HPDE6-E6E7 (cell line): ENCODE results near the gene BICD1.
A peak's percentile ranks its signal among the peaks of the same experiment; 100 is the strongest.

Experiments used
- DNase-seq: peaks from one replicate; pipeline ENCODE4 v3.0.0; 2011; ENCODE audit warnings: missing footprints; ENCODE audit errors: extremely low spot score

BICD1 gene

DNA sequence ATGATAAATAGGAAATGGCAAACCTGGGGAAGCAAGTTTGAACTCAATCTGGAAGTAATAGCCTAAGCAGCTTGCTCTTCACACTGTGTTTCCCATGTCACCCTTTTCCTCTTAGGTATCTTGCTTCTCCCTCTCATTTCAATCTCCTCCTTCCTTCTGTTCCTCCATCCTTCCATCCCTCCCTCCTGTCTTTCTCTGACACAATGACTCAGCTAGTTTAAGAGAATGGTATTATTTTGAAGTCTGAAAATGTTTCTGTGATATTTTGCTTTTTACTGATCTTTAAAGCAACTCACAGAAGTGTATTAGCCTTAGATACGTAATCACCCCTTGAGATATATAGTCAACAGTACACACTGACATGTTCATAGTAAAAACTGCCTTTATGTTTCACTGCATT lies 236.8 kb downstream of the BICD1 start:
- DNase-seq = no peak

DNA sequence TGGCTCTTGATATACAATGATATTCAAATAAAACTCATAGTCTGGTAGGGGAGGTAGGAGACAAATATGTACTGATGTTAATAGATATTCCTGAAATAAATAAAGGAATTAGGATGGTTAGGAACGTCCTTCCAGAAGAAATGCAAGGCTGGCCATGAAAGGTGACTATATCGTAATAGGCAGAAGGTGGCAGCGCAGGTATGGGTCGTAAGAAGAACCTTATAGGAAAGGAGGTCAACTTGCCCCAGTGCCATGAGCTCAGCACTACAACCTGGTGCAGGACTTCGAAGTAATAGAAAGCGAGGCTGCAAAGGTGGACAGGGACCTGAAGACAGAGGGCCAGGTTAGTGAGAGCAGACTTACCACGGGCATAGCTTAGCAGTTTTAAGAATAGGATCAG lies 237.4 kb downstream of the BICD1 start:
- no peak for DNase-seq

DNA sequence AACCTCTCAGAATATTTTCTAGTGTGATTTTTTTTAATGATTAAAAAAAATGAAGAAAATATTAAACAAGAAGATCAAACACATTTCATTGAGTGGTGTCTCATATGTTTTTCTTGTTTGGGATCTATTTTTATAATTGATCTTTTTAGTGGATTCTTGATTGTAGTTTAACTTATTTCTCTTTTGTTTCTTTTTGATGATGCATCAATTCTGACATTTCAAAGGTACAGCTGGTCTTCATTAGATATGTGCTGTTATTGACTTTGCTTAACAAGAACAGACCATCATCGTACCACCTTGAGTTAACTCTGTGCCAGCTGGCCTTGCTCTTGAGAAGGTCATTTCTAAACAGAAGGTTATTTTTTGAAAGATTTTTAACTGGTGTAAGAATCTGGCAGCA lies 246.9 kb downstream of the BICD1 start:
- no peak for DNase-seq

DNA sequence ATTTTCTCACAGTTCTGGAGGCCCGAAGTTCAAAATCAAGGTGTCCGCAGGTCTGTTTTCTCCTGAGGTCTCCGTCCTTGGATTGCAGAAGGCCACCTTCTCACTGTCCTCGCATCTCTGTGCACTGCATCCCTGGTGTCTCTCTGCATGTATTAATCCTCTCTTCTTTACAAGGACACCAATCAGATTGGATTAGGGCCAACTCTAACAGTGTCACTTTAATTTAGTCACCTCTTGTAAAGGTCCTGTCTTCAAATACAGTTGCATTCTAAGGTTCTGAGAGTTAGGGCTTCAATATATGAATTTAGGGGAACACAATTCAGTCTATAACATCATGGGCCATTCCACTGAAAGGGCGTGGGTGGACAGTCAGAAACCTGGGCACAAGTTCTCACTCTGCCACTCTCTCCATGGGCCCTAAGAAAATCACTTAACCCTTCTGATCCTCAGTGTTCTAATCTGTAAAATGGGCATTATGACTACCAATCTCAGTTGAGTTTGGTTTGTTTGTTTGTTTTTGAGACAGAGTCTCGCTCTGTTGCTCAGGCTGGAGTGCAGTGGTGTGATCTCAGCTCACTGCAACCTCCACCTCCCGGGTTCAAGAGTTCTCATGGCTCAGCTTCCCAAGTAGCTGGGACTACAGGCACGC lies 251.1 kb downstream of the BICD1 start:
- no peak for DNase-seq

DNA sequence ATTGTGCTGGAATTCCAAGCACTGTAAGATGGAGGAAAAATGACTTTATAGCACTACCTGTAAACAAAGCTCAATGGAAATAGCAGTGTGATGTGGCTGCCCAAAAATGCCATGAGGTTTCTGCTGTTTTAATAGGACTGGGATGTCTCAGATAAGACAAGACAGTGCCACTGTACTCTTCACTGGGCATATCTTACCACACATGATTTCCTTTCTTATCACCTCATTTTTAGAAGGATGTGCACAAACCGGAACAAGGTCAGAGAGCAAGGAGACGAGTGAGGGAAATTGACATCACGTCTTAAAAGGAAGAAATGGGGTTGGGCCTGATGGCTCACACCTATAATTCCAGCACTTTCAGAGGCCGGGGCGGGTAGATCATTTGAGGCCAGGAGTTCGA lies 254.3 kb downstream of the BICD1 start:
- no peak for DNase-seq

DNA sequence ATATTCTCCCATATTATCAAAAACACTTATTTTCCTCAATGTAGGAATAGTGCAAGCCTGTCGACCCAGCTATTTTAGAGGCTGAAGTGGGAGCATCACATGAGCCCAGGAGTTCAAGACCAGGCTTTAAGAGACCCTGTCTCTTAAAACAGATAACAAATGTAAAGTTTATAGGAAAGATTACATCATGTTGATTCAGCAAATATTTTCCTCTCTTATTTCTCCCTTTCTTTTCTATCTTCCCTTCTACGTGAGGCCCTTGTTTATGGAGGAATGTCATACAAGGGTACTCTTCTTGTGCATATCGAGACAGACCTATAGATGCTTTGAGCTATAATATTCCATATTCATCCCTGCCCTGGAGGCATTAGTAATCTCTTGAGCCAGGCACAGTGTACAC lies 256.2 kb downstream of the BICD1 start:
- DNase-seq = no peak

DNA sequence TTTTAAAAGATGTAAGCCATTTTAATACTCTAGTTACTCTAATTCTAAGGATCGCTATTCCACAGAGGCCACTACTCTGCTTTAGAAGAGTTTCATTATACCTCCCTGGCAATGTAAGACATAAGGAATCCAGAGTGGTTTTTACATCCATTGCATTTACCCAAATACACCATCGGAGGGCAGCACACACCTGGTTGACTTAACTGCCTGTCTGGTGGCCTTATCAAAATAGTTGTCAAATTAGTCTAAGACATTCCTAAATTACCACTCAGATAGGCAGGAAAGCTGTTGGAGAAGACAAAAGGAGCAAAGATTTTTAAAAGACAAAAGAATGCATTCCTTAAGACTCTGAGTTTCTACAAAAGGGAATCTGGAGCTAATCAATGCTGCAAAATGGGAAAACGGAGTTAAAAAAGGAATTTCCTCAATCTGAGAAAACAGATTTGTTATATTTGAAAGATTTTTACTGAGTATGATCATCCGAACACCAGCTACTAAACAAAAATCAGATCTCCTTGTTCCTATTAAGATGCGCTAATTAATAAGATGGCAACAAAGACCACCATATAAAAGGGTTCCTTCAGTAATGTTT lies 258.9 kb downstream of the BICD1 start:
- peak; percentile 25 for DNase-seq

DNA sequence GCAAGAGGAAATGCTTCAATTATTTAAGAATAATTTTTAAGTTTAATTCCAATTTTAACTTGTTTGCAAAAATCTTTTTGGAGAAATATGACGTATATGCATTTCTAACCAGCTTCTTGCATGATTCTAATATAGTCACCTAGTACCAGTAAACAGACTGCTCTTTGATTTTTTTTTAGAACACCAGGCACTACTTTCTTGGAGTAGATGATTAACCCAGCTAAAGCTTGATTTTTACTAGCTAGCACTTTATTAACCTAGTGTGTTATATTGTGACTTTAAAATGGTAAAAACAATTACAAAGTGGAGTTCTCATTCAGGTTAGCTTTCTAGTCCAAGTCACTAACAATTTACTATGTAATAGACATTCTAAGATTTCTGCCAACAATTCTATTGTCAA lies 260.1 kb downstream of the BICD1 start:
- DNase-seq = no peak

DNA sequence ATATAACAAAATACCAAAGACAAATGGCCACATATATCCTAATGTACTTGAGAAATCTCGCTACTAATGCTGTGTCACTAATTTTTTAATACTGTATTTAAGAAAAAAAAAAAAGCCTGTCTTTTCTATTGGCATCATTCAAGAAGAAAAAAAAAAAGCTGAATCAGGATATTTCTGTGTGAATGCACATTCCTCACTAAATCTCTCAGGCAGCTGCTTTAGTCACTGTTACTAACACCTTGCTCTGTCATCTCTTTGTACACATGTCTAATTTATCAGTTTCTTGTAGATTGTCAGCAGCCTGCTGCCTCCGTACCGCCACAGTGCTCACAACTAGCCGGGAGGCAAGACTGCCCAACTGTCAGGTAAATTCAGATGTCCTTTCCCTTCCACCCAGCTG lies 260.7 kb downstream of the BICD1 start:
- DNase-seq = no peak

DNA sequence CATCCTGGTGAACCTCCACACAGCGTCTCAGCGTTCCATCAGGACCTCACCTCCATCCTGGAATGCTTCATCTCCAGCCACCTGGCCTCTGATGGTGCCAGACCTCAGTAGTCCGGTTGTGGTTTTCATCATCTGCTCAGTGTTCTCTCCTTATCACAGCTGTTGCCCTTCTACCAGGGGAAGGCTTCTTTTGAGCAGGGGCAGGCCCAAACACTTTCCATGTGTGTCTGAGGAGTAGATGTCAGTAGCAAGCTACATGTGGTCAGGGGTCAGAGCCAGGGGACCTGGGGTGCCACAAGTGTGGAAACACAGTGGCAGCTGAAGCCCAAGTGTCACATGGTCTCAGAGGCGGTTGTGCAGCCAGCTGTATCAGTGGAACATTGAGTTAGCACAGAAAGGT lies 262.6 kb downstream of the BICD1 start:
- DNase-seq = no peak

DNA sequence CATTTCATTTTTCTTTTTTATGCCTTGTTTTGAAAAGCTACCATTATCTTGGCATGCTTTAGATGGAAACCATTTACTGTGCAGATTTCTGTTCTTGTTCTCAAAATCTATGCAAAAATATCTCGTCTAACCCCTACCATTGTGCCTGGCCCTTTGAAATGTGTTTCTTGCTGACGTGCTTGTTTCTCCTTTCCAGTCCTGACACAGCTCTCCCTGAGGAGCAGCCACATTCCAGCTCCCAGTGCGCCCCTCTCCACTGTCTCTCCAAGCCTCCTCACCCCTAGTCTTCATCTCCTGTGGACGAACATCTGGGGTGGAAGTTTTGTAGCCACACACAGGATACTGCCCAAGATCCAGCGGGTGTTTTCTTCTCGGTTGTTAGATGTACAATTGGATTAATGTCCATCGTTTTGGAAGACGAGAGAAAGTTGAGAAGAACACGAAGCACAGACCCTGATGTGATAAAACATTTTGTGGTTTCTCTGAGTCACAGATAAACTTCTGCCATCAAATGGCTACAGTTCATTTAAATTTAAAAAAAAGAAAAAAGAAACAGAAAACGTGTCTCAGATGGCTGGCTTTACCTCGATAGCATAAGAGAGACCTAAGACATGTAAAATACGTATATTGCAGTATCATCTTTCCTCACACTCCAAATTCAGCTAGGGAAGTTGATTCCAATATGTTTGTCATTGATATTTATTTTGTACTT lies 270.9 kb downstream of the BICD1 start:
- no peak for DNase-seq

DNA sequence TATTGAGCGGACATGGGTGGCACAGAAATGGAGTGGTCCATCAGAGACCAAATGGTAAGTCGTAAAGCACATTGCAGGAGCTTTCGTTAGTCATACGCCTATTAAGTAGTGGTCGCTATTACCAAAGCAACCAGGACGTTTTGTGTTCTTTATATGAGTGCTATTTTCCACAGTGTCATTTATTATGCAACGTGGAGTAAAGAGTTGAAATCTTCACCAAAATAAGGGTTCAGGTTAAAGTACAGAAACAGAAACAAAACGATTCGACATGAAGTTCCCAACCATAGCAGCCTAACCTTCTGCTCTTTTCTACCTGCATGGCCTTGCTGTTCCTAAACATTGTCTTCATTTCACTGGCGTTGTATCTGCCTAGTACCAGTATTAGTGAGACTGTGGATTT lies 272.6 kb downstream of the BICD1 start:
- no peak for DNase-seq

DNA sequence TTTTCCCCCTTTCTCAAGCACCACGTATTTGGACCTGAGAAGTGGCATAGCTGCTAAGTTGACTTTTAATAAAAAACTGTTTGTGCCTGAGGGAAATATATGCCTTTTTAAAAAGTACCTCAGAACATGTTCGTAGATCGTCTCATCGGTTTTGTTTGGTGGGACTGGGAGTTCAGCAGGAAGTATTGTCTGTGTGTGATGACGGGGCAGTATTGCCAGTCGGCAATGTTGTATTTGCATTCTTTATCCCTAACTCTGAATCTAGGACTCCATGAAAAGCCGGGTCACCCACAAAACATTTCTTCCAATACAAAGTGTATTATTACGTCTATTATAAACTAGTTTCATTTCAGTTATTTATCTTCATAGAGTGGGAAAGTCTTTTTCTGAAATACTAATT lies 273.0 kb downstream of the BICD1 start:
- no peak for DNase-seq

DNA sequence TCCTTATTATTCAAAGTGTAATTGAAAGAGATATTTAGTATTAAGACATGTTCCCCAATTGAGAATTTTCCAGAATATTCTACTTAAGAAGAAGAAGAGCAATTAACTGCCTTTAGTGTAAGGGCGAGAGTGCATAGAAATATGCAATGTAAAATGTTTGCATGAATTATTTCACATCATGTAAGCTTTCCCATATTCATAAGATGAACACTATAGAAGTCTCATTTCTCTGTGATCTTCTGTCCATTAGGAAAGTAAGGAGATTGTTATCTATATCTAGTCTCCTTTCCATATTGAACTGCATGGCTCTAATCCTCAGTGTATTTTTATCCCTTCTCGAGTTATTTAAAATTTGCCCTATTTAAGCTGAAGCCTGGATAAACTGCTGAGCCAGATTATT lies 275.6 kb downstream of the BICD1 start:
- no peak for DNase-seq

DNA sequence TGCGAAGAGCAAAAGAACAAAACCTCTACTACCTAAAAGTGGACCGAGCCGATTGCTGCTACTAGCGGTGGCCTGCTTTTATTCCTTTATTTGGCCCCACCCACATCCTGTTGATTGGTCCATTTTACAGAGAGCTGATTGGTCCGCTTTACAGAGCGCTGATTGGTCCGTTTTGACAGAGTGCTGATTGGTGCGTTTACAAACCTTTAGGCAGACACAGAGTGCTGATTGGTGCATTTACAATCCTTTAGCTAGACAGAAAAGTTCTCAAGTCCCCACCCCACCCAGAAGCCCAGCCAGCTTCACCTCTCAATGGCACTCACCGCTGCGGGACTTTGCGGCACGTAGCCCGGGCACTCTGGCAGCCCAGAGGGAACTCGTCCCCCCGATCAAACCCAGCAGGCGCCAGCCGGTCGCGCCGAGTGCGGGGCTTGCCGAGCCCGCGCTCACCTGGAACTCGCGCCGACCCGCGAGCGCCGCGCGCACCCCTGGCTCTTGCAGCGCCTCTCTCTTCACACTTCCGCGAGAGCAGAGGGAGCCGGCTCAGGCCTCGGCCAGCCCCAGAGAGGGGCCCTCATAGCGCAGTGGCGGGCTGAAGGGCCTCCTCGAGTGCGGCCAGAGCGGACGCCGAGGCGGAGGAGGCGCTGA lies 284.0 kb downstream of the BICD1 start:
- DNase-seq = no peak

DNA sequence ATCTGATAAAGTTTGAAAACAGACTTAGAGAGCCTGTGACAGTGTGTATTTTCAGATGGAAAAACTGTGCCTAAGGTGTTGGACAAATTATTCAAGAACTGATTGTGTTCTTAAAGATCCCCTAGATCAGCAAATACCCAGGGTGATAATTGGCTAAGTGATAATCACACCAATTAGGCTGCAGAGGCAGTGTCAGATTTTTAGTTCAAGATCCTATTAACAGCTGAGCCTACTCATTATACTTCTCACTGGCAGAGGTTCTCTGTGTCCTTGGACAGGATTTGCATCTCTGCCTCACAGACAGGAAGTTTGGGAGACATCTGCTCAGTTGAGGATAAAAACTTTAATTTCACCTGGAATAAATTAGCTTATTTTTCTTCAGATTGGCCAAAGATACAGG lies 288.4 kb downstream of the BICD1 start:
- no peak for DNase-seq

DNA sequence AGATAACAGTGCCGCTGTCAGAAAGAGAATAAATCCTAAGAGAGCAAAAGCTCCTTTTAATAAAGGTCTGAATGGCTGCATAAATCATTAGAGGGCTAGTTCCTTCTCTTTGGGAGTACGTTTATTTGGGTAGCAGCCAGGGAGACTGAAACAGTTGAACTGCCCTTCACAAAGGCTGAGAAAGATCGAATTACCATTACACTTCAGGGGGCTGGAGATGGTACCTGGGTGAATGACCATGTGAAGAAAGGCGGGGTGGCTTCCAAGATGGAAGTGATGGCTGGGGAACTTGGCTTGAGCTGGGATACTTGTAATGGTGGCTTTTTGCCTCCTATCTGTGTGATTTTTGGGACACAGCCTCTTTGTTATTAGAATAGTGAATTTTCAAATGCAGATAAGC lies 291.0 kb downstream of the BICD1 start:
- no peak for DNase-seq

DNA sequence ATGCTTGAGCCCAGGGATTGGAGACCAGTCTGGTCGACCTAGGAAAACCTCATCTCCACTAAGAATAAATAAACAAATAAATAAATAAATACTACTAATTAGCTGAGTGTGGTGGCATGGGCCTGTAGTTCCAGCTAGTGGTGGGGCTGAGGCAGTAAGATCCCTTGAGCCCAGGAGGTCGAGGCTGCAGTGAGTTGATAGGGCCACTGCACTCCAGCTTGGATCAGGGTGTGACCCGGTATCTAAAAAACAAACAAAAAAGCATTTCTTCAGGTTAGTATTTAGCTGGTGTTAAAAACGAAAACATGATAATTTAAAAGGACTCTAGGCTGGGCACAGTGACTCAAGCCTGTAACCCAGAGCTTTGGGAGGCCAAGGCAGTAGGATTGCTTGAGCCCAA lies 291.5 kb downstream of the BICD1 start:
- no peak for DNase-seq

DNA sequence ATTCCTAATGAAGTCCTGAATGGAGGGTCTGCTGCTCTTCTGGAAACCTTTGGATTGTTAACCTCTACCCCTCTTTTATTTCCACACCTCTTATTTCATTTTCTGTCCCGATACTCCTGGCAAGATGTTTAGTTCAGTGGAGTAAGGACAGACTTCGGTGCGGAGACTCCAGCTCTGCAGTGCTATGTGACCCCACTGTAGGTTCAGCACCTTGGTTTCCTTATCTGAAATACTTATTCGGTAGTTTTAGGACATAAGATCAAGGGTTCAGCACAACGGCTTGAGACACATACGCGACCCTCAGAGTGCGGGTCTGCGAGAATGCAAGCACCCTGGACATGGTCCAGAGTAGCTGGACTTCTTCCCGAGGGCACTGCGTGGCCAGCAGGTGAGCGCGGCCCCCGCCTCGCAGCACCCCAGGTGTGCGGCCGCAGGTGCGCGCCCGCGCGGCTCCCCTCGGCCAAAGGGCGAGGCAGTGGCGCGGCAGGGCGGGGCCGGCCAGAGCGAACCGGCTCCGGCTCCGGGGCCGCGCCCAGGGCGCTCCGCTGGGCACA lies 292.2 kb downstream of the BICD1 start:
- no peak for DNase-seq

DNA sequence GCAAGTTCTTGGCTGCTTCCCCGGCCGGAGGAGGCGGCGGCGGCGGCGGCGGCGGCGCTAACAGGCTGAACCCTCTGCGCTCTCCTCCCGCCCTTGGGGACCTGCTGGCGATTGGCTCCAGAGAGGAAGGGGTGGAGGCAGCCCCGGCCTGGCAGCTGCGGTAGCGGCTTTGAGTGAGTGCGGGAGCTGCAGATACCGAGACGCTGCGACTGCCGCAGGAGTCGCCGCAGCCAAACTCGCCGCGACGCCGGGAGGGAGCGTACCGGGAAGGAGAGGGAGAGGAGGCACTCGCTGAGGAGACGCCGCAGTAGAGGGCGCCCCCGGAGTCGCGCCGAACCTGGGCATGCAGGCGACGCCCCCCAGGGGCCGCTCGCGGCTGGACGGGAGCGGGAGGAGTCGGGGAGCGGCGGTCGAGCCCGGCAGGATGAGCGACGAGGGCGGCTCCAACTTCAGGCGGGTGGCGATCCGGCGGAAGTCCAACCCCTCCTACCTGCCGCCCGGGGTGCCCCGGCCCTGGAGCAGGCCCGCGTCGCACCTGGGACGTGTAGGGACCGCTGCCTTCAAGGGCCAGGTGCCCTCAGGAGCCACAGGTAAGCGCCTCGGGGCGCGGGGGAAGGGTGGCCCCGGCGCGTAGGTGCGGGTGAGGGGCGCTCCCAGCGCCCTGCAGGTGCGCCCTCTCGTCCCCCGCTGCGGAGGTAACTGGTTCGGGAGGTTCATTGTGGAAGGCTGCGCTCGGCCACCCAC lies 292.9 kb downstream of the BICD1 start, which contains the start of gene FGD4:
FGD4 (plus strand) TSS at position 189 of the 744 bp plus-strand sequence.
- peak; percentile 91 for DNase-seq

DNA sequence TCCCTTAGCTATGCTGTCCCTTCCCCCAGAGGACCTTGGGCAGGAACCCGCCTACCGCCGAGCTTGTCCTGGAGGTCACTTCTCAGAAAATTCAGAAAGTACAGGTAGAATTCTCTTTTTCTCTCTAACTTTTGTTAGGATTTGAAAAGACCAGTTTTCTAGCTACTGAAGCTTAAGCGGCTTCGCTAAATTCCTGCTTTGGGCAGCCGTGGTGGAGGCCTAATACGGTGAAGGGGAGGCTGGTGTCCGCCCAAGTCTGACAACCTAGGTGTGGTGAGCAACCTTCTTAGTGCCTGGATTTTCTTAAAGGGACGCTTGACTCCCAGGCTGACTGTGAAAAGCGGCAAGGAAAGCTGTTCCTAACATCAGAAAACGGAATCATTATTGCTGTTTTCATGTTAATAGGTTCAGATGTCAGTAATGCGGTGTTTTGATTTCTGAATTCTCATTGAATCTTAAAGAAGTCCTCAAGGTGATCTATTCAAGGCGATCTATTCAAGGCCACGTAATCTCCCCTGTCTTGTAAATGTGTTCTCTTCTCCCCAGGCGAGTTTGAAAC lies 293.5 kb downstream of the BICD1 start:
- peak; percentile 23 for DNase-seq
